ENCODE data around the gene MSH6. TPM values are rescaled to one million over a fixed set of nuclear protein-coding genes. Genes with fewer than 3 reads are reported as not detected.
"Not testable (repeated sequence)": the region's sequence is repeated elsewhere in the genome, so short reads cannot be mapped to it uniquely, and the experiment has no call there.

Gene MSH6
- total RNA-seq, 1 experiment from 2014 or later = 101 TPM

- no peak for DNase-seq (ENCODE audit: low read depth)
Observed at GRCh38 chr2:47844162-47844561, 61.2 kb downstream of the MSH6 start.

- no peak for DNase-seq (ENCODE audit: low read depth)
Observed at GRCh38 chr2:47849368-47849767, 66.4 kb downstream of the MSH6 start.

GRCh38 chr2:47850198-47850597, 67.3 kb downstream of the MSH6 start:
- DNase-seq (ENCODE audit: low read depth) = no peak

GRCh38 chr2:47853067-47853777, 70.3 kb downstream of the MSH6 start:
- DNase-seq (ENCODE audit: low read depth) = not testable (repeated sequence)

Other genes starting within 250 kb of the MSH6 start
- gene KCNK12, start 212.2 kb upstream of the MSH6 start, total RNA-seq (2014; rRNA removed; shearing (Covaris generic)) = 0.11 and 0.63 TPM in 2 replicates
- gene FBXO11, start 123.4 kb downstream of the MSH6 start, total RNA-seq (2014; rRNA removed; shearing (Covaris generic)) = 16.4 and 48.1 TPM in 2 replicates